Putamen (tissue), 1 donor: ENCODE data around the gene AGPAT4.
"Not testable (repeated sequence)": the region's sequence is repeated elsewhere in the genome, so short reads cannot be mapped to it uniquely, and the experiment has no call there.

Experiments
- DNase-seq: peaks from one replicate; pipeline ENCODE4 v3.0.0-alpha.2; 2016; ENCODE audit warnings: low spot score

AGPAT4 gene

GRCh38 chr6:161227004-161227960 lies 46.6 kb downstream of the AGPAT4 start:
- no peak for DNase-seq

DNA sequence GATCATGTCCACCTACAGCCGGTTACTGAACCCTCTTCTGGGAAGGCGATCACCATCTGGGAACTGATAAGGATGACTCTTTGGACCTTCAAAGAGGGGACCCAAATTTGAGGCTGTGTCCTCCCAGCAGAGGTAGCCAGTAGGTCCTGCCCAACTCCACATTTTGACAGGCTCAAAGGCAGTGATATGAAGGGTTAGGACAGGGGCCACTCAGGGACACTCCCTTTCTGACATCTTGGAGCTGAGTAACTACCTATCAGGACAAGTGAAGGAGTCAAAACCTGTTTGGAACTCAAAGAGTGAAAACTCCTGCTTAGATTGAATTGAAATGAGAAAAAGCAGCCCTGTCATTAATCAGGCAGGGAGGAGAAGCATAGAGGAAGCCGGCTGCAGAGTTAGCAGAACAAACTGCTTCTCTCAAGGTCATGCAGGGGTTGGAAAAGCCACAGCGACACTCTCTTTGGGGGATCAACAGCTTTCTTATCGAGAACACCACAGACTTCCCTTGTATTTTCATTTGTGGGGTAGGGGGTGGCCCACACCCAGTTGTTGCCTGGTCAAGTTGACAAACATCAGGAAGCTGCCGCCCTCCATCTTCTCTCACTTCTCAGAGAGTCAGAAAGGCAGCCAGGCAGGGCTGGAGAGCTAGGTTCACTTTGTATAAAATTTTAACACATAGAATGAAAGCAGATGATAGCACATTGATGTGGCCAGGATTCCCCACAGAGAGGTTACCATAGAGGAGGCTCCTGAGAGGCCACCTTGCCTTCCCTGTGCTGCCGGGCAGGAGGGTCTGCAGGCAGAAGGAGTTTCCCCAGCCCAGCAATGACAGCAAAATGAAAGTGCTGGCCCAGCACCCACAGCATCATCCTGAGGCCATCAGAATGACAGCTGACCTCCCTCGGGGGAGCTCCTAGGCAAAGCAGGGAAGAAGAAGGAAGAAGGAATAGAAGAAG lies 47.6 kb downstream of the AGPAT4 start:
- DNase-seq: no peak

GRCh38 chr6:161225681-161226008 lies 48.2 kb downstream of the AGPAT4 start:
- DNase-seq: no peak

- DNase-seq: not testable (repeated sequence)
Measured at GRCh38 chr6:161224951-161225680, 48.7 kb downstream of the AGPAT4 start.

GRCh38 chr6:161223646-161224045 lies 50.2 kb downstream of the AGPAT4 start:
- no peak for DNase-seq

DNA sequence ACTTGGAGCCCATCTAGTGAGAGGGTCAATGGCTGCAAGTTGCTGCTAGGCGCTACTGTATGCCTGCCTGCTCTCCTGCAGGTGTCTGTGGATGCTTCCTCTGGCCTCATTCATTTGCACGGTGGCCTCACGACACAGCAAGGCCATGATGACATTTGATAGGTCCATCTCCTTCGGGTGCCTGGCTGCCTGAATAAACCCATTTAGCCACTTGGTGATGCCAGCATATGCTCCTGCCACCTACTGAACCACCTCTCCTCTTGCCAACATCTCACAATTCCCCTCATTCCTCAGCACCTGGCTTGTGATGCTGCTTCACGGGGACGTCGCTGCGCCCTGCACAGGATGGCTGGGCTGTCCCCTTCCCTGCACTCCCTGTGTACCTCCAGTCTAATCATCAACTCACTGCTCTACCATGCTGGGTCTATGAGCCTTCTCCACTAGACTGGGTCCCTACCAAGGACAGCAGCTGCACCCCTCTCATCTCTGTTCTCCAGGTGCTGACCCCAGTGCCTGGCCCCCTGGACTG lies 51.1 kb downstream of the AGPAT4 start:
- DNase-seq: no peak

GRCh38 chr6:161220346-161220745 lies 53.5 kb downstream of the AGPAT4 start:
- DNase-seq: no peak

DNA sequence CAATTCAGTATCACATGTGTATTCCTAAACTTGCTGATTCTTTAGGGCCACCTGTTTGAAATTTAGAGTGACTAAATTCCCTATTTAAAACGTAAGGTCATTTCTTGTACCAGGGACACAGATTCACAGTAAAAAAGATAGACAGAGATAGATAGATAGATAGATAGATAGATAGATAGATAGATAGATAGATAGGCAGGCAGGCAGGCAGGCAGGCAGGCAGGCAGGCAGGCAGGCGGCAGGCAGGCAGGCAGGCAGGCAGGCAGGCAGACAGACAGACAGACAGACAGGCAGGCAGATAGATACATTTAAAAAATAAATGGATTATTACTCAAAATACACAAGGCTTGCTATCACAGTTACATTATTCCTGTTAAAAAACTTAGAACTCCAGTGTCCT lies 54.2 kb downstream of the AGPAT4 start:
- DNase-seq: no peak

DNA sequence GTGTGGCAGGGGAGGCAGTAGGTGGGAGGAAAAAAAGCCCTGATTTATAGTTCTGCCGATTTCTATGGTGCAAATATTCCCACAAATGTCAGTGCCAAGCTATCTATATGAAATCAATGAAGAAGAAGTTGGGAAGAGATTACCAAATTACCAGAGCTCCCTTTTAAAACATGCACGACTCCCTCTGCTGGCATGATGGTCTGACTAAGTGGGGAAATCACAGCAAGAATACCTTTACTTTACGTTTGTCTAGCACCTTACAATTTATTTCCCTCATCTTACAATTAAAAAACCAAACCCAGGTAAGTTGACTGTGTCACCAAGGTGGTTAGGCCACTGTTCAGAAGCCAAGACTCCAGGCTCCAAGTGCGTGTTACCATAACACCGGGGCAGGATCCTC lies 55.6 kb downstream of the AGPAT4 start:
- no peak for DNase-seq

DNA sequence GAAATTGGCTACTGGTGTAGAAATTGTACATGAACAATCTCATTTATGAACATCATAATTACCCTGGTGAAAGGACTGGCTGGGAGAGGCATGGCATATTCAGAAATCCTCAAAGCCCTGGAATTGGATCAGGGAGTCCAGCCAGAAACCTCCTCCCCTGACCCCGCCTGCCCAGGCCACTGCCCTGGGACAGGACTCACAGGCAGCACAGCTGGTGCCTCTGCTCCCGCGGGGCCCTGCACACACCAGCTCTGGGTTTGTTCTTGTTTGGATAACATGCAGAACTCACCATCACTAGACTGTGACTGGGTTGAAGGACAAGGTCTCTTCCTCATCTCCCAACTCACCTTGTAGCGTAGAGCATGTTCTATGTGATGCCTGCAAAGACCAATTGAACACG lies 56.2 kb downstream of the AGPAT4 start:
- no peak for DNase-seq

GRCh38 chr6:161216616-161217205 lies 57.1 kb downstream of the AGPAT4 start:
- DNase-seq: no peak

GRCh38 chr6:161215876-161216615 lies 57.8 kb downstream of the AGPAT4 start:
- no peak for DNase-seq

DNA sequence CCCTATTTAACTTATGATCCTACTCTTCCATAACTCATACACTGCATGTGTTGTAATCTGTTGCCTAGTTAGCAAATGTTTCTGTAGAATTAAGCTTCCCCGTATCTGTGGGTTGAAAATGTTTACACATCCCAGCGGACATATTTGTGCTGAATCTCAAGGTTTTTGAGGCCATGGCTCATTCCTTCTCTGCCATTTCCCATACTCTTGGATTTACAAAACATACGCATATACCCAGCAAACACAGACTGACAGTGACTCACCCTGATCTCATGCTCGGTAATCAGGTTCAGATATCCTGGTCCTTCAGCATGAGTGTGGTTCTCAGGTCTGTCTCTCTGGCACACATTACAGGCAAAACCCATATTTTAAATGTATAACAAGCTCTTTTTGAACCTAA lies 58.7 kb downstream of the AGPAT4 start:
- DNase-seq: no peak

GRCh38 chr6:161214722-161215121 lies 59.1 kb downstream of the AGPAT4 start:
- no peak for DNase-seq

GRCh38 chr6:161212902-161213301 lies 61.0 kb downstream of the AGPAT4 start:
- DNase-seq: no peak

DNA sequence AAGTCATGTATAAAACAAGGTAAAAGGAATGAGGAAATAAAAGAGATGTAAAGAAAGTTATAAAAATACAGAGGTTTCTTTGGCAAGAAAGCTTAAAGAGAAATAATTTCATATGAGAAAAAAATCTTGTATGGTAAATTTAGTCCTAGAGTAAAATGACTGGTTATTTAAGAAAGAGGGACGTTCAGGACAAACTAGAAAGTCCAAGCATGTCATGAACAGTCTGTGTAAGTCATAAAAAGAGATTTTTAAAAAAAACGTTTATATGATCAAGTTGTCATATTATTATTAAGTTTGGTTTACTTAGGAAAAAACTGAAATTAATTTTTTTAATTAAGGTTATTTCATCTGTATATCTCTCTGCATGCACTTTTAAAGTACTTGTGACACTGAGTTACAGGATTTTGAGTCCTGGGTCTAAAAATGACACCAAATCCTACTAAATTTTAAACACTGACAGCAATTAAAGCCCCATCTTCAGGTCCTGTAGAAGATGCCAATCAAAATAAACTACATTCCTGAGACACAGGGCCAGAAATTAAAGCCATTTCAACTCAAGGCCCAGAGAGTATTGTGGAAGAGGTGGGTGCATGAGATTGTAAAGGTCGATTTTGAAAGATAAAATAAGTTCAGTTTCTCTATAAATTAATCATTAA lies 62.4 kb downstream of the AGPAT4 start:
- DNase-seq: no peak

GRCh38 chr6:161210857-161211256 lies 63.0 kb downstream of the AGPAT4 start:
- DNase-seq: no peak

DNA sequence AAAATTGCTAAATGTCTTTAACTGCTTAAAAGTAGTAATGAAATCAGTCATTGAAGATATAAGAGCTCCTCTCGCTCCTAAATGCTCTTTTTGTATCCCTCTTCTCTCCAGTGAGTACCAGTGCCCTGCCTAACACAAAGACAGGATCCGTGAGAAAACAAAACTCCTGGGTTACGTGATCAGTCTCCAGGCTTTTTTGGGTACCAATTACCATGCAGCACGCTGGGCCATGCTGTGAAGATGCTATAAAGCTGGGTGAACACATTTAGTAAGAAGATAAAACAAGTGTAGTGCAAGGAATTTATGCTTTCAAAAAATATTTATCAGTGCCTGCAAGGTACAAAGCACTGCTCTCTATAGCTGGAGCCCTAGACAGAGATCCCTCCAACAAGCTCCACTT lies 66.7 kb downstream of the AGPAT4 start:
- no peak for DNase-seq

- DNase-seq: no peak
Measured at GRCh38 chr6:161204866-161205557, 68.8 kb downstream of the AGPAT4 start.
